B cell (primary cell): Measurements from ENCODE around the gene NCAN.

Source experiments
- CTCF ChIP-seq: fragments of 200-600 bp; IDR thresholded peaks from one replicate; pipeline ENCODE4 v1.8.0; 2022; ENCODE audit warnings: antibody characterized with exemption, mild to moderate bottlenecking
- EZH2 ChIP-seq: IDR thresholded peaks from 2 replicates; pipeline ENCODE4 v1.6.1; 2012; ENCODE audit warnings: borderline replicate concordance, low read depth, mild to moderate bottlenecking, moderate library complexity, low read length; ENCODE audit not compliant: insufficient read depth, poor library complexity, severe bottlenecking

GRCh38 chr19:19230999-19231398, 19.2 kb downstream of the NCAN start:
- no peak for TF ChIP-seq CTCF
- TF ChIP-seq EZH2: no peak
